ENCODE measurements around the gene UBXN11.

UBXN11 gene

GRCh38 chr1:26269198-26269550 is 37.3 kb downstream of the UBXN11 start:
- Histone ChIP-seq H3K4me1 (ENCODE audit: control insufficient read depth, low read depth, low read length) (no peaks in the 10 kb centered on the region), H3K27ac (ENCODE audit: low read length) (no peak overlapping the region), H3K36me3 (ENCODE audit: control insufficient read depth, low read depth, low read length) (peaks cover 64% of the 10 kb centered on the region), H3K4me3 (ENCODE audit: low read length) (no peak overlapping the region), H3K9me3 (ENCODE audit: control insufficient read depth, low read depth, low read length) (peaks cover 4% of the 10 kb centered on the region), H3K27me3 (ENCODE audit: control insufficient read depth, insufficient read depth, low read length) (no peaks in the 10 kb centered on the region), H3K9ac (ENCODE audit: low read length) (no peak overlapping the region)

- Histone ChIP-seq H3K36me3 (ENCODE audit: control insufficient read depth, low read depth, low read length) (peaks cover 70% of the 10 kb centered on the region), H3K27ac (ENCODE audit: low read length) (no peak overlapping the region)
Measured at GRCh38 chr1:26268290-26269197, 37.9 kb downstream of the UBXN11 start.

GRCh38 chr1:26265405-26265804 is 41.0 kb downstream of the UBXN11 start:
- H3K36me3 ChIP-seq (ENCODE audit: control insufficient read depth, low read depth, low read length), result peaks cover 69% of the 10 kb centered on the region
- no peak overlapping the region for H3K4me3 ChIP-seq (ENCODE audit: low read length)
- no peak overlapping the region for H3K27ac ChIP-seq (ENCODE audit: low read length)
- no peaks in the 10 kb centered on the region for H3K4me1 ChIP-seq (ENCODE audit: control insufficient read depth, low read depth, low read length)
- no peaks in the 10 kb centered on the region for H3K27me3 ChIP-seq (ENCODE audit: control insufficient read depth, insufficient read depth, low read length)
- no peak overlapping the region for H3K9ac ChIP-seq (ENCODE audit: low read length)
- peaks cover 4% of the 10 kb centered on the region for H3K9me3 ChIP-seq (ENCODE audit: control insufficient read depth, low read depth, low read length)

More at GRCh38 chr1:26268290-26269197, 37.9 kb downstream of the UBXN11 start:
- H3K27me3 ChIP-seq (ENCODE audit: control insufficient read depth, insufficient read depth, low read length), result no peaks in the 10 kb centered on the region
- H3K4me3 ChIP-seq (ENCODE audit: low read length), result no peak overlapping the region
- peaks cover 4% of the 10 kb centered on the region for H3K9me3 ChIP-seq (ENCODE audit: control insufficient read depth, low read depth, low read length)
- H3K4me1 ChIP-seq (ENCODE audit: control insufficient read depth, low read depth, low read length), result no peaks in the 10 kb centered on the region
- H3K9ac ChIP-seq (ENCODE audit: low read length), result no peak overlapping the region

GRCh38 chr1:26263212-26263611 is 43.2 kb downstream of the UBXN11 start:
- Histone ChIP-seq H3K4me3 (ENCODE audit: low read length) (no peak overlapping the region), H3K27ac (ENCODE audit: low read length) (no peak overlapping the region), H3K4me1 (ENCODE audit: control insufficient read depth, low read depth, low read length) (no peaks in the 10 kb centered on the region), H3K36me3 (ENCODE audit: control insufficient read depth, low read depth, low read length) (peaks cover 70% of the 10 kb centered on the region), H3K9me3 (ENCODE audit: control insufficient read depth, low read depth, low read length) (no peaks in the 10 kb centered on the region), H3K9ac (ENCODE audit: low read length) (no peak overlapping the region), H3K27me3 (ENCODE audit: control insufficient read depth, insufficient read depth, low read length) (no peaks in the 10 kb centered on the region)

- Histone ChIP-seq H3K9ac (ENCODE audit: low read length) (no peak overlapping the region), H3K4me1 (ENCODE audit: control insufficient read depth, low read depth, low read length) (no peaks in the 10 kb centered on the region), H3K27me3 (ENCODE audit: control insufficient read depth, insufficient read depth, low read length) (no peaks in the 10 kb centered on the region), H3K27ac (ENCODE audit: low read length) (no peak overlapping the region), H3K9me3 (ENCODE audit: control insufficient read depth, low read depth, low read length) (no peaks in the 10 kb centered on the region), H3K4me3 (ENCODE audit: low read length) (no peak overlapping the region), H3K36me3 (ENCODE audit: control insufficient read depth, low read depth, low read length) (peaks cover 86% of the 10 kb centered on the region)
Measured at GRCh38 chr1:26259578-26259977, 46.9 kb downstream of the UBXN11 start.

- Histone ChIP-seq H3K36me3 (ENCODE audit: control insufficient read depth, low read depth, low read length) (peaks cover 81% of the 10 kb centered on the region), H3K9me3 (ENCODE audit: control insufficient read depth, low read depth, low read length) (no peaks in the 10 kb centered on the region), H3K9ac (ENCODE audit: low read length) (no peak overlapping the region), H3K4me1 (ENCODE audit: control insufficient read depth, low read depth, low read length) (no peaks in the 10 kb centered on the region), H3K27me3 (ENCODE audit: control insufficient read depth, insufficient read depth, low read length) (no peaks in the 10 kb centered on the region), H3K4me3 (ENCODE audit: low read length) (no peak overlapping the region), H3K27ac (ENCODE audit: low read length) (no peak overlapping the region)
Measured at GRCh38 chr1:26259005-26259404, 47.4 kb downstream of the UBXN11 start.

GRCh38 chr1:26257222-26257621 is 49.2 kb downstream of the UBXN11 start:
- Histone ChIP-seq H3K4me3 (ENCODE audit: low read length) (no peak overlapping the region), H3K9me3 (ENCODE audit: control insufficient read depth, low read depth, low read length) (no peaks in the 10 kb centered on the region), H3K27me3 (ENCODE audit: control insufficient read depth, insufficient read depth, low read length) (no peaks in the 10 kb centered on the region), H3K4me1 (ENCODE audit: control insufficient read depth, low read depth, low read length) (no peaks in the 10 kb centered on the region), H3K27ac (ENCODE audit: low read length) (no peak overlapping the region), H3K9ac (ENCODE audit: low read length) (no peak overlapping the region), H3K36me3 (ENCODE audit: control insufficient read depth, low read depth, low read length) (peaks cover 74% of the 10 kb centered on the region)

GRCh38 chr1:26254404-26254803 is 52.0 kb downstream of the UBXN11 start:
- no peaks in the 10 kb centered on the region for H3K9me3 ChIP-seq (ENCODE audit: control insufficient read depth, low read depth, low read length)
- no peak overlapping the region for H3K27ac ChIP-seq (ENCODE audit: low read length)
- H3K36me3 ChIP-seq (ENCODE audit: control insufficient read depth, low read depth, low read length), result peaks cover 64% of the 10 kb centered on the region
- H3K9ac ChIP-seq (ENCODE audit: low read length), result no peak overlapping the region
- no peaks in the 10 kb centered on the region for H3K4me1 ChIP-seq (ENCODE audit: control insufficient read depth, low read depth, low read length)
- H3K4me3 ChIP-seq (ENCODE audit: low read length), result no peak overlapping the region
- no peaks in the 10 kb centered on the region for H3K27me3 ChIP-seq (ENCODE audit: control insufficient read depth, insufficient read depth, low read length)

- Histone ChIP-seq H3K9me3 (ENCODE audit: control insufficient read depth, low read depth, low read length) (no peaks in the 10 kb centered on the region), H3K27ac (ENCODE audit: low read length) (no peak overlapping the region), H3K4me1 (ENCODE audit: control insufficient read depth, low read depth, low read length) (no peaks in the 10 kb centered on the region), H3K27me3 (ENCODE audit: control insufficient read depth, insufficient read depth, low read length) (no peaks in the 10 kb centered on the region), H3K4me3 (ENCODE audit: low read length) (no peak overlapping the region), H3K9ac (ENCODE audit: low read length) (no peak overlapping the region), H3K36me3 (ENCODE audit: control insufficient read depth, low read depth, low read length) (peaks cover 52% of the 10 kb centered on the region)
Measured at GRCh38 chr1:26252718-26253117, 53.7 kb downstream of the UBXN11 start.

GRCh38 chr1:26239936-26240335 is 66.5 kb downstream of the UBXN11 start:
- Histone ChIP-seq H3K27ac (ENCODE audit: low read length) (no peak overlapping the region), H3K27me3 (ENCODE audit: control insufficient read depth, insufficient read depth, low read length) (no peaks in the 10 kb centered on the region), H3K9ac (ENCODE audit: low read length) (no peak overlapping the region), H3K36me3 (ENCODE audit: control insufficient read depth, low read depth, low read length) (peaks cover 16% of the 10 kb centered on the region), H3K4me1 (ENCODE audit: control insufficient read depth, low read depth, low read length) (no peaks in the 10 kb centered on the region), H3K9me3 (ENCODE audit: control insufficient read depth, low read depth, low read length) (no peaks in the 10 kb centered on the region), H3K4me3 (ENCODE audit: low read length) (no peak overlapping the region)

- Histone ChIP-seq H3K36me3 (ENCODE audit: control insufficient read depth, low read depth, low read length) (peaks cover 5% of the 10 kb centered on the region), H3K4me3 (ENCODE audit: low read length) (no peak overlapping the region), H3K27me3 (ENCODE audit: control insufficient read depth, insufficient read depth, low read length) (no peaks in the 10 kb centered on the region), H3K4me1 (ENCODE audit: control insufficient read depth, low read depth, low read length) (no peaks in the 10 kb centered on the region), H3K9ac (ENCODE audit: low read length) (no peak overlapping the region), H3K27ac (ENCODE audit: low read length) (no peak overlapping the region), H3K9me3 (ENCODE audit: control insufficient read depth, low read depth, low read length) (no peaks in the 10 kb centered on the region)
Measured at GRCh38 chr1:26237230-26237966, 69.0 kb downstream of the UBXN11 start.
